Liver (tissue), 9 donors: ENCODE measurements around the gene GPRC5B. TPM values are rescaled to one million over a fixed set of nuclear protein-coding genes. Genes with fewer than 3 reads are reported as not detected.

Experiments
- DNase-seq: peaks from one replicate; pipeline ENCODE4 v3.0.0-alpha.2; 2017; ENCODE audit warnings: low spot score
- H3K27ac ChIP-seq, 2 donors: one replicate each; pipeline ENCODE4 v1.7.0; 2013; ENCODE audit warnings: inconsistent platforms in 2 of 2, low read length in 2 of 2, control low read depth in 1 of 2, low read depth in 1 of 2, mild to moderate bottlenecking in 1 of 2
- H3K27me3 ChIP-seq, 4 donors: one replicate each; pipeline versions ENCODE4 v1.6.1 to v1.7.0; 2013; ENCODE audit warnings: low read length in 3 of 4, inconsistent platforms in 1 of 4, mild to moderate bottlenecking in 1 of 4, moderate library complexity in 1 of 4; ENCODE audit not compliant: control insufficient read depth in 4 of 4, insufficient read depth in 4 of 4
- H3K36me3 ChIP-seq, 4 donors: one replicate each; pipeline versions ENCODE4 v1.6.1 to v1.7.0; 2013; ENCODE audit warnings: low read length in 3 of 4, mild to moderate bottlenecking in 3 of 4, low read depth in 1 of 4, moderate library complexity in 1 of 4; ENCODE audit not compliant: control insufficient read depth in 4 of 4, insufficient read depth in 3 of 4
- H3K4me1 ChIP-seq, 4 donors: one replicate each; pipeline versions ENCODE4 v1.6.1 to v1.7.0; 2013; ENCODE audit warnings: low read length in 3 of 4, mild to moderate bottlenecking in 3 of 4, moderate library complexity in 1 of 4; ENCODE audit not compliant: control insufficient read depth in 4 of 4, insufficient read depth in 4 of 4
- H3K4me3 ChIP-seq, 3 donors: one replicate each; pipeline versions ENCODE4 v1.6.1 to v1.7.0; 2013; ENCODE audit warnings: low read length in 3 of 3, control low read depth in 1 of 3, low read depth in 1 of 3, mild to moderate bottlenecking in 1 of 3
- H3K9ac ChIP-seq, 2 donors: one replicate each; pipeline ENCODE4 v1.7.0; 2013; ENCODE audit warnings: low read length in 2 of 2, mild to moderate bottlenecking in 2 of 2, moderate library complexity in 2 of 2, control low read depth in 1 of 2, low read depth in 1 of 2
- H3K9me3 ChIP-seq, 4 donors: one replicate each; pipeline versions ENCODE4 v1.6.1 to v1.7.0; 2013; ENCODE audit warnings: low read length in 3 of 4; ENCODE audit not compliant: control insufficient read depth in 4 of 4
- ATF3 ChIP-seq: IDR thresholded peaks from 2 replicates; pipeline ENCODE4 v1.6.1; 2016; ENCODE audit warnings: antibody characterized with exemption
- EGR1 ChIP-seq, 2 donors: IDR thresholded peaks; 2 replicates each; pipeline ENCODE4 v1.6.1; 2016 to 2018; ENCODE audit warnings: antibody characterized with exemption in 2 of 2, low read depth in 2 of 2
- FOXA1 ChIP-seq: IDR thresholded peaks from 2 replicates; pipeline ENCODE4 v1.6.1; 2016; ENCODE audit warnings: antibody characterized with exemption
- FOXA2 ChIP-seq: IDR thresholded peaks from 2 replicates; pipeline ENCODE4 v1.6.1; 2016; ENCODE audit warnings: antibody characterized with exemption
- GABPA ChIP-seq, 2 donors: IDR thresholded peaks in 1 of 2; conservative IDR thresholded peaks in 1 of 2; 2 replicates each; pipeline ENCODE4 v1.6.1; 2016; ENCODE audit warnings: antibody characterized with exemption in 2 of 2, mild to moderate bottlenecking in 1 of 2, moderate library complexity in 1 of 2
- HNF4A ChIP-seq, 2 donors: conservative IDR thresholded peaks; 2 replicates each; pipeline ENCODE4 v1.6.1; 2016; ENCODE audit warnings: antibody characterized with exemption in 2 of 2, mild to moderate bottlenecking in 2 of 2
- HNF4G ChIP-seq: IDR thresholded peaks from 2 replicates; pipeline ENCODE4 v1.6.1; 2016; ENCODE audit warnings: antibody characterized with exemption
- JUND ChIP-seq, 2 donors: IDR thresholded peaks; 2 replicates each; pipeline ENCODE4 v1.6.1; 2016; ENCODE audit warnings: antibody characterized with exemption in 2 of 2
- MAX ChIP-seq: IDR thresholded peaks from 2 replicates; pipeline ENCODE4 v1.6.1; 2016; ENCODE audit warnings: antibody characterized with exemption
- NR2F2 ChIP-seq: IDR thresholded peaks from 2 replicates; pipeline ENCODE4 v1.6.1; 2016; ENCODE audit warnings: antibody characterized with exemption
- RAD21 ChIP-seq, 2 donors: IDR thresholded peaks; 2 replicates each; pipeline ENCODE4 v1.6.1; 2016; ENCODE audit warnings: antibody characterized with exemption in 2 of 2, mild to moderate bottlenecking in 2 of 2
- REST ChIP-seq: IDR thresholded peaks from 2 replicates; pipeline ENCODE4 v1.6.1; 2016; ENCODE audit warnings: antibody characterized with exemption, mild to moderate bottlenecking
- RXRA ChIP-seq, 2 donors: IDR thresholded peaks; 2 replicates each; pipeline ENCODE4 v1.6.1; 2017 to 2018; ENCODE audit warnings: antibody characterized with exemption in 2 of 2, mild to moderate bottlenecking in 1 of 2
- SP1 ChIP-seq: IDR thresholded peaks from 2 replicates; pipeline ENCODE4 v1.6.1; 2018; ENCODE audit warnings: antibody characterized with exemption, mild to moderate bottlenecking
- TAF1 ChIP-seq: conservative IDR thresholded peaks from 2 replicates; pipeline ENCODE4 v1.6.1; 2016; ENCODE audit warnings: antibody characterized with exemption, mild to moderate bottlenecking
- YY1 ChIP-seq: IDR thresholded peaks from 2 replicates; pipeline ENCODE4 v1.6.1; 2016; ENCODE audit warnings: antibody characterized with exemption, mild to moderate bottlenecking
- ZBTB33 ChIP-seq: IDR thresholded peaks from 2 replicates; pipeline ENCODE4 v1.6.1; 2016; ENCODE audit warnings: antibody characterized with exemption
- WGBS: extraction: QIAGEN DNeasy Blood & Tissue Kit; methylation state at CpG from one replicate; pipeline ENCODE4 v1.1.7; 2013; 5-methylcytosine and 5-hydroxymethylcytosine counted together
- polyA plus RNA-seq, 2 donors: library from polyadenylated mRNA; stranded (reverse) in 1 of 2; unstranded in 1 of 2; fragments of 200-250 nt in 1 of 2; fragments of >200 nt in 1 of 2; fragmentation: Nextera tagmentation in 1 of 2; extraction: Ambion mirVana in 1 of 2; gene quantifications; one replicate each; pipeline versions ENCODE4 v1.2.1 to v1.2.3, GENCODE V29; 2013 to 2015
- total RNA-seq, 2 donors: library from RNA; depleted of rRNA; stranded (reverse); fragments of >200 nt; gene quantifications; one replicate each; pipeline ENCODE4 v1.2.3, GENCODE V29; 2014
- TF ChIP-seq, protein P1 (sequence below): fragments of 150-350 bp; IDR thresholded peaks from 2 replicates; pipeline ENCODE4 v1.5.1; 2017; ENCODE audit warnings: improper control_type of control experiment, low read depth, low read length; ENCODE audit not compliant: missing input control
- donor health status: healthy.
- donor health status: healthy.
- donor health status: healthy.
- donor health status: healthy.
- donor health status: healthy.

GPRC5B gene
- total and polyA plus RNA-seq, 4 donors: 1.5 to 4.7 (median 2.7) TPM

GRCh38 chr16:19881028-19881427 is 3.6 kb downstream of the GPRC5B start:
- Histone ChIP-seq H3K27me3 (no peaks in the 10 kb centered on the region), H3K4me1 (peaks cover 9 to 25% (median 17%) of the 10 kb centered on the region in 4 donors), H3K27ac (no peak overlapping the region), H3K9ac (no peak overlapping the region), H3K9me3 (no peaks in the 10 kb centered on the region), H3K4me3 (no peak overlapping the region), H3K36me3 (no peaks in the 10 kb centered on the region)
- TF ChIP-seq GABPA (IDR thresholded peaks at IDR 0.05 in 1 of 2, conservative IDR thresholded peaks at IDR 0.05 in 1 of 2) (no peak), RXRA (IDR thresholded peaks at IDR 0.05) (no peak), NR2F2 (no peak), YY1 (no peak), SP1 (no peak), HNF4G (no peak), MAX (no peak), HNF4A (conservative IDR thresholded peaks at IDR 0.05) (no peak), RAD21 (IDR thresholded peaks at IDR 0.05) (no peak), REST (no peak), EGR1 (IDR thresholded peaks at IDR 0.05; ENCODE audit: low read depth in 2 of 2) (no peak), TAF1 (no peak), FOXA2 (no peak), JUND (IDR thresholded peaks at IDR 0.05) (no peak), ATF3 (no peak), ZBTB33 (no peak), FOXA1 (no peak)
- TF ChIP-seq, protein P1, sequence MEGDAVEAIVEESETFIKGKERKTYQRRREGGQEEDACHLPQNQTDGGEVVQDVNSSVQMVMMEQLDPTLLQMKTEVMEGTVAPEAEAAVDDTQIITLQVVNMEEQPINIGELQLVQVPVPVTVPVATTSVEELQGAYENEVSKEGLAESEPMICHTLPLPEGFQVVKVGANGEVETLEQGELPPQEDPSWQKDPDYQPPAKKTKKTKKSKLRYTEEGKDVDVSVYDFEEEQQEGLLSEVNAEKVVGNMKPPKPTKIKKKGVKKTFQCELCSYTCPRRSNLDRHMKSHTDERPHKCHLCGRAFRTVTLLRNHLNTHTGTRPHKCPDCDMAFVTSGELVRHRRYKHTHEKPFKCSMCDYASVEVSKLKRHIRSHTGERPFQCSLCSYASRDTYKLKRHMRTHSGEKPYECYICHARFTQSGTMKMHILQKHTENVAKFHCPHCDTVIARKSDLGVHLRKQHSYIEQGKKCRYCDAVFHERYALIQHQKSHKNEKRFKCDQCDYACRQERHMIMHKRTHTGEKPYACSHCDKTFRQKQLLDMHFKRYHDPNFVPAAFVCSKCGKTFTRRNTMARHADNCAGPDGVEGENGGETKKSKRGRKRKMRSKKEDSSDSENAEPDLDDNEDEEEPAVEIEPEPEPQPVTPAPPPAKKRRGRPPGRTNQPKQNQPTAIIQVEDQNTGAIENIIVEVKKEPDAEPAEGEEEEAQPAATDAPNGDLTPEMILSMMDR: no peak
- no peak for DNase-seq
- 96% methylated on average over 7 of the region's 7 CpGs for WGBS
